GM18861 (cell line): Measurements from ENCODE around the gene SPACA5B.
"Not testable (repeated sequence)": the region's sequence is repeated elsewhere in the genome, so short reads cannot be mapped to it uniquely, and the experiment has no call there.

Experiments used
- ATAC-seq: cut with Tn5 transposase; IDR thresholded peaks from one replicate; pipeline ENCODE4 v1.9.1; 2021; ENCODE audit not compliant: unreplicated experiment

Gene SPACA5B

DNA sequence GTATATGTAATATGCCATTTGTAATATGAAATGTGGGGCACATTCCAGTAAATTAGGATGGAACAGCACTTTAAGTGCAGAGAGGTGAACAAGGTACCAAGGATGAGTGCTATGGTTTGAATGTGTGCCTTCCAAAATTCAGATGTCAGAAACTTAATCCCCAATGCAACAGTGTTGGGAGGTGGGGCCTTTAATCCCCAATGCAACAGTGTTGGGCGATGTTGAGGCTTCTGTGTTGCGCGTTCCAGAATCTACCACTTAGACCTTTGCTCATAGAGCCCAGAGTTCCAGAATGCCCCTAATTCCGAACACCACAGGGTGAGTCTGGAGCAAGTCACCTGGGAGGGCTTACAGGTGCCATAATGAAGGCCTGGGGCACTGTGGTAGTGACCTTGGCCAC is at the start of gene SPACA5B:
TSS of gene SPACA5B (plus strand) at position 301 of the 400 bp plus-strand sequence. CDS start at position 363, 62 bp downstream.
- not testable (repeated sequence) for ATAC-seq

- ATAC-seq: no peak
Observed at GRCh38 chrX:48083212-48083611, 47.2 kb upstream of the SPACA5B start.

GRCh38 chrX:48083706-48084105 is 46.7 kb upstream of the SPACA5B start:
- no peak for ATAC-seq

- no peak for ATAC-seq
Observed at GRCh38 chrX:48086082-48086481, 44.3 kb upstream of the SPACA5B start.

DNA sequence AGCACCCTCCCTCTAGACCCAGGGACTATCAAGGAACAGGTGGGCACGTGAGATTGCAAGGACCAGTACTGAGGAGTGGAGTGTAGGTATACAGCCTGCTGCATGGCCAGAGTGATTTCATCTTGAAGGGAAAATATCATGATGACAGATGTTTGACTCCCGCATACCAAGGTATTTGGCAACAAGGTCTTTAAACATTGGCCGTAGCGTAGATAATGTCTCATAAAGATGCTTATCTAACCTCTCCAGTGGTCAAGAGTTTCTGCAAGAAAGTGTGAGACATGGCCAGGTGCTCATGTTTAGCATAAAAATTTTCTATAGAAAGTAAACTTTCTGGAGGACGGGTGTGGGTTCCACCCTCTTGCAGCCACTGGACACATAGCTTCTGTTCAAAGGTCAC is 40.3 kb upstream of the SPACA5B start:
- ATAC-seq: no peak

- ATAC-seq: not testable (repeated sequence)
Observed at GRCh38 chrX:48092558-48092957, 37.9 kb upstream of the SPACA5B start.

DNA sequence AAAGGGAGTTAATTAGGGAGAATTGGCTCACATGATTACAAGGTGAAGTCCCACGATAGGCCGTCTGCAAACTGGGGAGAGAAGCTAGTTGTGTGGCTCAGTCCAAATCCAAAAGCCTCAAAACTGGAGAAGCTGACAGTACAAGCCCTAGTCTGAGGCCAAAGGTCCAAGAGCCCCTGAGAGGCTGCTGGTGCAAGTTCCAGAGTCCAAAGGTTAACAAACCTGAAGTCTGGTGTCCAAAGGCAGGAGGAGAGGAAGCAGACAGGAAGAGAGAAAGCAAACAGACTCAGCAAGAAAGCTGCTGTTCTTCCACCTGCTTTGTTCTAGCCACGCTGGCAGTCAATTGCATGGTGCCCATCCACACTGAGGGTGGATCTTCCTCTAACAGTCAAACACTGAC is 29.0 kb upstream of the SPACA5B start:
- no peak for ATAC-seq

- ATAC-seq: no peak
Observed at GRCh38 chrX:48102874-48103374, 27.5 kb upstream of the SPACA5B start.

GRCh38 chrX:48107717-48108116 is 22.7 kb upstream of the SPACA5B start:
- no peak for ATAC-seq

DNA sequence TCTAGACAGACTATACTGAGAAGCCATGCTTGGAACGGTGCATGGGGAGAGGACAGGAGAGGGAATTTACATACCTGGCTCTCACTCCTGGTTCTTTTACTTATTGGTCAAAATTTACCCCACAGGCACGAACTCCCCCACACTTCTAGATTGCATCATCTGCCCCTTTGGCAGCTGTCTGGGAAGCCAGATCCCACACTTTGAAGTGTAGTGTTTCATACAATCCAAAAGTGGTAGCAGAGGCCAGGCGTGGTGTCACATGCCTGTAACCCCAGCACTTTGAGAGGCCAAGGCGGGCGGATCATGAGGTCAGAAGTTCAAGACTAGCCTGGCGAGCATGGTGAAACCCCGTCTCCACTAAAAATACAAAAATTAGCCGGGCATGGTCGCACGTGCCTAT is 5.1 kb upstream of the SPACA5B start:
- ATAC-seq: not testable (repeated sequence)

- not testable (repeated sequence) for ATAC-seq
Observed at GRCh38 chrX:48132308-48132844, 1.9 kb downstream of the SPACA5B start.

GRCh38 chrX:48139076-48139475 is 8.7 kb downstream of the SPACA5B start:
- not testable (repeated sequence) for ATAC-seq

DNA sequence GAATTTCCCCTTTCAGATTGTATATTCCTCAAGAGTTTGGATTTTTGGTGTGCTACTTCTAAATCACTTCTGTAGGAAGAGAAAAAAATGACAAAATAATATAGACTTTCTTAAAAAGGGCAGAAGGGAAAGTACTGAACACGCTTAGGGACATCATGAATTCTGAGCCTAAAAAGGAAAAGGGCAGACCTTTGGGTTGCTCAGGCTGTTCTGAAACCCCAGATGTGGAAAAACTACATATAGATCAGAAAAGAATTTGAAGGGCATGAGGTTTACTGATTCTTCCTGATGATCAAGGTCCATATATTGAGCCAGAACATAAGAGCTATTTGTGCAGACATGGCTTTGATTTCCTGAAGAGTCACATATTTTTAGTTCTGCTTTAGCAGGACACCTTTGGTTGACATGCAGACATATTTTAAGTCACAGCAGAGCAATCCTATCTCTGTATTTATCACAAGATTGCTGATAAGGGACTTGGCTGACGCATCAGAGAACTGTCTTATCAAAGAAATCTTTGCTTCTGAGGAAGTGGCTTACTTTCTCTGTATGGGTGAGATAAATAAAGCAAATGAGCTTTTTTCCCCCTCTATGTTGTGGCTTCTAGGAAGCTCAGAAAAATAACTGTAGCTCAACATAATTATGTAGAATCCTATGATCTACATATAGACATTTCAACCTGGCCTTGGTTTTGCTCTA is 11.5 kb downstream of the SPACA5B start:
- ATAC-seq: not testable (repeated sequence)

GRCh38 chrX:48142697-48143096 is 12.3 kb downstream of the SPACA5B start:
- ATAC-seq: not testable (repeated sequence)

DNA sequence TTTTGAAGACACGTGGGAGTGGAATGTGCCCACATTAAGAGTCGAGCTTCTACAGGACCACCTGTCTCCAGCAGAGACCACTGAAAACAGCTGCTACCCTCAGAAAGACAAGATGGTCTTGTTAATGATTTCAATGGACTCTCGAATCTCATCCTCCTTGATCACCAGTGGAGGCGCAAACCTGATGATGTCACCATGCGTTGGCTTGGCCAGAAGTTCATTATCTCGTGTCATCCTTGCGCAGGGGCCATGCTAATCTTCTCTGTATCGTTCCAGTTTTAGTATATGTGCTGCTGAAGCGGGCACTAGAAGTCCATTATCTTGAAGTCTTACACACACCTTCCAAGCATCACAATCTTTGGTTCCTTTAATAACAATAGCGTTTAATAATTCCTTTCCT is 23.3 kb downstream of the SPACA5B start:
- no peak for ATAC-seq

GRCh38 chrX:48154796-48155195 is 24.4 kb downstream of the SPACA5B start:
- ATAC-seq: no peak

DNA sequence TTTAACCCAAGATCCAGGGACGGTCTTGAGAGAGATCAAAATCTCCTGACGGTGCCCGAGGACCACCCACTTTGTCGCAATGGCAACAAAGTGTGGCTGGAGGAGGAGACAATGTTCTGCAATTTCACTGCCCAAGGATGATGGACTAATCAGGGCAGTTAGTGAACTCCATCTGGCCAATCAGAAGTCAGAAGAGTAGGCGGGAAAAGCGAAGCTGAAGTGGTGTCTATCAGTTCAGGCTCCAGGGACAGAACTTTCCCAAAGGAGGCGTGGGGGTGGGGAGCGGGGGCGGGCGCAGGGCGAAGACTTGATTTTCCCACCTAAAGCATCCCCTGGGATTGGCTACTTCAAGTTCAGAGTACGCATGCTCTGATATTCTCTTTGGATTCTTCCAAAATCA is 25.6 kb downstream of the SPACA5B start:
- no peak for ATAC-seq

GRCh38 chrX:48165241-48165640 is 34.8 kb downstream of the SPACA5B start:
- ATAC-seq: no peak

DNA sequence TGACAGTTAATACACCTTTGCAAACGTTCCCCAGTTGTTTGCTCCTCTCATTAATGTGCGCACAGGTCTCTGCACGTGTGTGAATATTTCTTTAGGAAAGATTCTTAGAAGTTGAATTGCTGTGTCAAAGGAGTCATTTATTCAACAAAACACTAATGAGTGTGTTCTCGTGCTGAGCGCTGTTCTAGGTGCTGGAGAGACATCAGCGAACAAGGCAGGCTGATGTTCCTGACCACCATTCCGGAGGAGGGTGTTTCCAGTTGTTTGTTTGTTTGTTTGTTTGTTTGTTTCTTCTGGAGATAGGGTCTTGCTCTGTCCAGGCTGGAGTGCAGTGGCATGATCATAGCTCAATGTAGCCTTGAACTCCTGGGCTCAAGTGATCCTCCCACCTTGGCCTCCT is 35.9 kb downstream of the SPACA5B start:
- not testable (repeated sequence) for ATAC-seq

DNA sequence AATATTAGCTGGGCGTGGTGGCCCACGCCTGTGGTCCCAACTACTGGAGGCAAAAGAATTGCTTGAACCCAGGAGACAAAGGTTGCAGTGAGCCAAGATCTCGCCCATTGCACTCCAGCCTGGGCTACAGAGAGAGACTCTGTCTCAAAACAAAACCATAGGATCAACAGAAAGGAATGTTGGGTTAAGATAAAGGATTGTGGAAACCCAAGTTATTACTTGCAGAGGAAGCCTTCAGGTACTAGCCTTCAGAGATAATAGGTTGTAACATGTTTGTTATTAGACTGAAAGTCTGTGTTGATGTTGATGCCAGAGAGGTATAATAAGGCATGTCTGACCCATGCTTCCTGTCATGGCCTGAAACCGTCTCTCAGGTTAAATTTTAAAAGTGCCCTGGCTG is 49.3 kb downstream of the SPACA5B start:
- no peak for ATAC-seq

DNA sequence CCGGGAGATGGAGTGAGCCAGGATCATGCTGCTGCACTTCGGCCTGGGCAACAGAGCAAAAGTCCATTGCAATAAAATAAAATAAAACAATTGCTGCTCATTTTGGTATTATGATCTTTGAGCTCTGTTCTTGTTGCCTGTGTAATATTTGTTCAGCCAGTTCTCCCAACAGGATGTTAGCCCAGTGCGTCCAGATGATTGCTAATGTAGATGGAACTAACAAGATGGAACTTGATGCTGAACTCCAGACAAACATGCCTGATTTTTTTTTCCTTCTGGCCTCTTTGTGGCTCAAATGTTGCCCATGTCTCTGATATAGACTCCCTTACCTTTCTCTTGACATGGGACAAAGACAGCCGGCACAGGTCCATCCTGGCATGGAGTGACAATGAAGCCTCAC is 50.4 kb downstream of the SPACA5B start:
- ATAC-seq: no peak

- ATAC-seq: not testable (repeated sequence)
Observed at GRCh38 chrX:48181882-48182281, 51.5 kb downstream of the SPACA5B start.
